Measurements from ENCODE around the gene BORCS5. TPM values are rescaled to one million over a fixed set of nuclear protein-coding genes. Genes with fewer than 3 reads are reported as not detected.

Gene BORCS5
- total RNA-seq, 4 donors from 2014 or later, result 7.6 to 20.4 (median 10.0) TPM

DNA sequence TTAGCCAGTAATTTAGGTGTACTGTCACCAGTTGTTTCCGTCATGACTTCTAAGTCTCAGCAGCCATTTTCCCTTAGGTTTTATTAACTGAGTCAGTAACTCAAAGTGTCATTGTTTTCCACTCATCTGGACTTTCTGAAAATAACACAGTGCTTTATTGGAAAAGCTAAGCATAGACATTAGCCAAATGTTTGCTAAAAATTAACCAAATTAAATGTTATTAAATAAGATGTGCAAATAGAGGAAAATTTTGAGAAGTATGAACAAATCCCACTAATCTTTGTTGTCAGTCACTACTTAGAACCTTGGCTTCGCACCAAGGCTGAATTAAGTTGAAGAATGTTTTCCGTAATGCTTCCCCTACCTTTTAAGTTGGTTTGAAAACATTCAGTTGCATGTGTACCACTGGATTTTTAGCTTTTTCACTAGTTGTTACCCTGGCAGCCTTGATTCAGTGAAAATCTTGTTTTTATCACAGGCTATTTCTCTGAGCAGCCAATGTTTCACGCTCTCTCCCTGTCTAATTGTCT, 43.0 kb downstream of the BORCS5 start:
- Histone ChIP-seq H3K4me1 (peaks cover 6 to 37% (median 8%) of the 10 kb centered on the region in 3 donors), H3K36me3 (no peaks in the 10 kb centered on the region), H3K27ac (peak overlapping the region in 3 of 4 donors; percentile 59 to 84 (median 70)), H3K27me3 (no peaks in the 10 kb centered on the region), H3K4me3 (no peak overlapping the region), H3K9me3 (no peaks in the 10 kb centered on the region)
- no peak for DNase-seq
- TF ChIP-seq POLR2A (IDR thresholded peaks at IDR 0.05), result no peak
- TF ChIP-seq, protein P1, sequence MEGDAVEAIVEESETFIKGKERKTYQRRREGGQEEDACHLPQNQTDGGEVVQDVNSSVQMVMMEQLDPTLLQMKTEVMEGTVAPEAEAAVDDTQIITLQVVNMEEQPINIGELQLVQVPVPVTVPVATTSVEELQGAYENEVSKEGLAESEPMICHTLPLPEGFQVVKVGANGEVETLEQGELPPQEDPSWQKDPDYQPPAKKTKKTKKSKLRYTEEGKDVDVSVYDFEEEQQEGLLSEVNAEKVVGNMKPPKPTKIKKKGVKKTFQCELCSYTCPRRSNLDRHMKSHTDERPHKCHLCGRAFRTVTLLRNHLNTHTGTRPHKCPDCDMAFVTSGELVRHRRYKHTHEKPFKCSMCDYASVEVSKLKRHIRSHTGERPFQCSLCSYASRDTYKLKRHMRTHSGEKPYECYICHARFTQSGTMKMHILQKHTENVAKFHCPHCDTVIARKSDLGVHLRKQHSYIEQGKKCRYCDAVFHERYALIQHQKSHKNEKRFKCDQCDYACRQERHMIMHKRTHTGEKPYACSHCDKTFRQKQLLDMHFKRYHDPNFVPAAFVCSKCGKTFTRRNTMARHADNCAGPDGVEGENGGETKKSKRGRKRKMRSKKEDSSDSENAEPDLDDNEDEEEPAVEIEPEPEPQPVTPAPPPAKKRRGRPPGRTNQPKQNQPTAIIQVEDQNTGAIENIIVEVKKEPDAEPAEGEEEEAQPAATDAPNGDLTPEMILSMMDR (IDR thresholded peaks at IDR 0.05), result no peak
- WGBS, 2 donors, result 74 to 79% methylated on average over 4 of the region's 4 CpGs
- intact Hi-C loops (cut with DNase I), result loop anchor here (10.0 kb wide), 1 partner anchor 165 kb away; the partner anchor contains the start of gene DUSP16

DNA sequence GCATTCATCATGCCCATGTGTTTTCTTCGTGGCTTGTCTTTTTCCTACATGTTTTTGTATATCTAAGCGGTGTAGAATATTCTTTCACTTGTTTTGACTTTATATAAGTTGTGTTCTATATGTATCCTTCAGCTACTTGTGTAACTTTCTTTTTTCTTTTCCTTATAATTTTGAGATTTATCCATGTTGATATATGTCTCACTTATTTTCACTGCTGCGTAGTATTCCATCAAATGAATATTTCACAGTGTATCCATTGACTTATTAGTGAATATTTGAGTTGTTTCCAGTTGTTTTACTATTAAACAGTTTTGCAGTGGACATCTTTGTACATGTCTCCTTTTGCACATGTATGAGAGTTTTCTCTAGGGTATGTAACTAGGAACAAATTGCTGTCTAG, 43.9 kb downstream of the BORCS5 start:
- Histone ChIP-seq H3K4me1 (peaks cover 9 to 46% (median 14%) of the 10 kb centered on the region in 3 donors), H3K9me3 (no peaks in the 10 kb centered on the region), H3K36me3 (no peaks in the 10 kb centered on the region), H3K4me3 (no peak overlapping the region), H3K27ac (no peak overlapping the region), H3K27me3 (no peaks in the 10 kb centered on the region)
- 92 to 96% methylated on average over 3 of the region's 3 CpGs for WGBS, 2 donors
- intact Hi-C loops (cut with DNase I), result no loop called here
- TF ChIP-seq, protein P1 (IDR thresholded peaks at IDR 0.05), result no peak
- no peak for TF ChIP-seq POLR2A (IDR thresholded peaks at IDR 0.05)
- DNase-seq, result no peak

- WGBS, 2 donors, result 74% methylated on average over 9 of the region's 9 CpGs
- H3K9me3 ChIP-seq, result no peaks in the 10 kb centered on the region
- H3K27ac ChIP-seq, result peak overlapping the region in 1 of 4 donors; percentile 4
- no peaks in the 10 kb centered on the region for H3K27me3 ChIP-seq
- H3K4me3 ChIP-seq, result no peak overlapping the region
- intact Hi-C loops (cut with DNase I), result no loop called here
- TF ChIP-seq, protein P1 (IDR thresholded peaks at IDR 0.05), result no peak
- no peak for TF ChIP-seq POLR2A (IDR thresholded peaks at IDR 0.05)
- DNase-seq, result no peak
- peaks cover 13 to 42% (median 16%) of the 10 kb centered on the region in 3 donors for H3K4me1 ChIP-seq
- H3K36me3 ChIP-seq, result no peaks in the 10 kb centered on the region
These were observed 46.7 kb downstream of the BORCS5 start for GRCh38 chr12:12403264-12404248.

GRCh38 chr12:12404297-12404696, 47.4 kb downstream of the BORCS5 start:
- no peaks in the 10 kb centered on the region for H3K27me3 ChIP-seq
- TF ChIP-seq POLR2A (IDR thresholded peaks at IDR 0.05), result no peak
- TF ChIP-seq, protein P1 (IDR thresholded peaks at IDR 0.05), result no peak
- no peak for DNase-seq
- H3K27ac ChIP-seq, result no peak overlapping the region
- H3K4me3 ChIP-seq, result no peak overlapping the region
- intact Hi-C loops (cut with DNase I), result no loop called here
- H3K4me1 ChIP-seq, result peaks cover 9 to 34% (median 9%) of the 10 kb centered on the region in 3 donors
- H3K36me3 ChIP-seq, result no peaks in the 10 kb centered on the region
- H3K9me3 ChIP-seq, result no peaks in the 10 kb centered on the region
- 92 to 100% methylated on average over 1 of the region's 1 CpG for WGBS, 2 donors

DNA sequence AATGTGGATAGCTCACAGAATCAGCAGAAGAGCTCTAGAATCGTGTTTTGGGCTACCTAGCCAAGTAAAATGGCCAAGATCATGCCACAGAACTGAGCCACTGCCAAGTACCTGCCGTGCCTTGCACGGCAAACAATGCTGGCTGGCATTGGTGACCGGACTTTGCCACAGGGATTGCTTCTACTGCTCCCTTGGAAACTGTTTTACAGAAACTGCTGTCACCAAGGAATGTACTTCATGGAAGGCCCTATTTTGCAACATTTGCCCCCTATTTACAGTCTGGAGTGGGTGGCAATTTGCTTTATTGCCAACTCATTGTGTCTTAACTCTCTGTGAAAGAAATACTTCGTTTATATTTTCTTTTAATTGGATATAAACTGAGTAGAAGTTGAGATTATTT, 49.0 kb downstream of the BORCS5 start:
- no peak for DNase-seq
- WGBS, 2 donors, result 12 to 26% methylated on average over 5 of the region's 5 CpGs

More for the DNA sequence above, 49.0 kb downstream of the BORCS5 start:
- H3K4me3 ChIP-seq, result peak overlapping the region in 1 of 4 donors; percentile 3
- H3K27me3 ChIP-seq, result no peaks in the 10 kb centered on the region
- peaks cover 9 to 23% (median 9%) of the 10 kb centered on the region in 3 donors for H3K4me1 ChIP-seq
- H3K27ac ChIP-seq, result peak overlapping the region in 1 of 4 donors; percentile 16
- TF ChIP-seq, protein P1 (IDR thresholded peaks at IDR 0.05), result no peak
- TF ChIP-seq POLR2A (IDR thresholded peaks at IDR 0.05), result no peak
- intact Hi-C loops (cut with DNase I), result no loop called here
- H3K9me3 ChIP-seq, result no peaks in the 10 kb centered on the region
- H3K36me3 ChIP-seq, result no peaks in the 10 kb centered on the region
